Posterior cingulate gyrus (tissue), 11 donors: ENCODE data around the gene POLR3C.
A peak's percentile ranks its signal among the peaks of the same experiment; 100 is the strongest.
"Not testable (repeated sequence)": the region's sequence is repeated elsewhere in the genome, so short reads cannot be mapped to it uniquely, and the experiment has no call there.

ENCODE experiments used
- DNase-seq, 10 donors: peaks; one replicate each; pipeline versions ENCODE4 v3.0.0 to v3.0.0-alpha.2; 2020 to 2021; ENCODE audit warnings: mixed read lengths in 3 of 10
- intact Hi-C: fragments of 100-400 bp; cut with DNase I; formaldehyde crosslinking; loops from one replicate; pipeline ENCODE4 v1.15.1; 2023

The POLR3C gene

GRCh38 chr1:145818095-145818494 is 5.9 kb upstream of the POLR3C start:
- DNase-seq, intact Hi-C loops: not testable (repeated sequence)

GRCh38 chr1:145822779-145823331 is 1.1 kb upstream of the POLR3C start:
- intact Hi-C loops, DNase-seq: not testable (repeated sequence)

GRCh38 chr1:145824499-145824842 is 471 bp downstream of the POLR3C start:
- no peak for DNase-seq

GRCh38 chr1:145826030-145826429 is 2.0 kb downstream of the POLR3C start:
- intact Hi-C loops, result no loop called here
- no peak for DNase-seq

More at GRCh38 chr1:145824499-145824842, 471 bp downstream of the POLR3C start:
- intact Hi-C loops, result no loop called here

GRCh38 chr1:145827966-145828365 is 4.0 kb downstream of the POLR3C start:
- intact Hi-C loops, result no loop called here
- no peak for DNase-seq

GRCh38 chr1:145828367-145829026 is 4.5 kb downstream of the POLR3C start:
- DNase-seq, result no peak
- intact Hi-C loops, result no loop called here

GRCh38 chr1:145830810-145831209 is 6.8 kb downstream of the POLR3C start:
- intact Hi-C loops, DNase-seq: not testable (repeated sequence)

- intact Hi-C loops, result no loop called here
- no peak for DNase-seq
Measured at GRCh38 chr1:145837656-145838055, 13.7 kb downstream of the POLR3C start.

- intact Hi-C loops, result no loop called here
- no peak for DNase-seq
Measured at GRCh38 chr1:145843031-145843430, 19.0 kb downstream of the POLR3C start.

GRCh38 chr1:145845144-145845513 is 21.1 kb downstream of the POLR3C start:
- intact Hi-C loops, result loop anchor here (5.0 kb wide), 1 partner anchor 67 kb away; the partner anchor contains the start of gene ITGA10
- no peak for DNase-seq

GRCh38 chr1:145845514-145846161 is 21.6 kb downstream of the POLR3C start, which contains the start of gene NUDT17:
TSS of gene NUDT17 (plus strand) at chr1:145845630. CDS start at chr1:145845641, 11 bp downstream.
- DNase-seq, result peak; percentile 43 to 95 (median 76)
- intact Hi-C loops, result loop anchor here (5.0 kb wide), 1 partner anchor 67 kb away; the partner anchor contains the start of gene ITGA10

GRCh38 chr1:145846201-145846612 is 22.2 kb downstream of the POLR3C start:
- intact Hi-C loops, result loop anchor here (5.0 kb wide), 1 partner anchor 66 kb away; the partner anchor contains the start of gene ITGA10
- no peak for DNase-seq

- no peak for DNase-seq
- intact Hi-C loops, result loop anchor here (5.0 kb wide), 1 partner anchor 64 kb away; the partner anchor contains the start of gene ITGA10
Measured at GRCh38 chr1:145847827-145848226, 23.8 kb downstream of the POLR3C start.

GRCh38 chr1:145849356-145850160 is 25.6 kb downstream of the POLR3C start:
- intact Hi-C loops, result loop anchor here (5.0 kb wide), 1 partner anchor 63 kb away; the partner anchor contains the start of gene ITGA10
- DNase-seq, result no peak

- intact Hi-C loops, result no loop called here
- no peak for DNase-seq
Measured at GRCh38 chr1:145855426-145855948, 31.5 kb downstream of the POLR3C start.

- no peak for DNase-seq
- intact Hi-C loops, result no loop called here
Measured at GRCh38 chr1:145857170-145857569, 33.2 kb downstream of the POLR3C start.

GRCh38 chr1:145858238-145858900 is 34.4 kb downstream of the POLR3C start:
- peak; percentile 29 to 92 (median 44) for DNase-seq
- intact Hi-C loops, result no loop called here

- intact Hi-C loops, result no loop called here
- peak; percentile 83 to 98 (median 90) for DNase-seq
Measured at GRCh38 chr1:145858901-145859490, 35.0 kb downstream of the POLR3C start, which contains the start of gene PIAS3. TSS of gene PIAS3 (minus strand) at chr1:145859081. CDS start at chr1:145858990, 91 bp downstream.

GRCh38 chr1:145859491-145860023 is 35.6 kb downstream of the POLR3C start:
- intact Hi-C loops, result no loop called here
- DNase-seq, result peak; percentile 73 to 97 (median 82)
